ENCODE results near the gene MYL9. TPM values are rescaled to one million over a fixed set of nuclear protein-coding genes. Genes with fewer than 3 reads are reported as not detected.

Gene MYL9
- total and polyA plus RNA-seq, 10 of the 15 experiments (the other 5 are each of a cell fraction or from before 2014, with no cell fraction given) = 0.28 to 1.7 (median 0.63) TPM; not detected in 3

- no peak overlapping the region for H3K4me2 ChIP-seq (ENCODE audit: control insufficient read depth, insufficient read depth)
- peaks cover 4 to 13% of the 10 kb centered on the region in 2 experiments; a peak in 3 of 4 replicates for H3K36me3 ChIP-seq (ENCODE audit: control insufficient read depth in 2 of 2, insufficient read depth in 2 of 2, low read length in 1 of 2)
- H3K4me3 ChIP-seq = no peak overlapping the region
- no peak for ATAC-seq
- peaks cover 5% of the 10 kb centered on the region; the same call in 1 of the 2 replicates for H3K4me1 ChIP-seq (ENCODE audit: control insufficient read depth, insufficient read depth, low read length)
- ChIA-PET CTCF (interaction anchor here (0.6 kb wide), 1 partner anchor 373 kb away, joined by 3 read pairs; no protein-coding TSS in a partner anchor), SMC1A (ENCODE audit: uncharacterized antibody, unreplicated experiment) (no interaction called here), POLR2A (no interaction called here), RAD21 (ENCODE audit: unreplicated experiment) (no interaction called here)
- no peak for FAIRE-seq
- H3K9ac ChIP-seq (ENCODE audit: control insufficient read depth, insufficient read depth, low read length) = no peak overlapping the region
- DNase-seq (ENCODE audit: low read depth, low spot score) = no peak
- in situ Hi-C loops (cut with MboI) = no loop called here
- intact Hi-C loops (cut with micrococcal nuclease; ENCODE audit: unreplicated experiment) = no loop called here
- 82% methylated on average over 12 of the region's 14 CpGs for WGBS (ENCODE audit: insufficient coverage, insufficient replicate concordance, low lambda C conversion rate, missing lambda C conversion rate)
- no peak overlapping the region for H3K27ac ChIP-seq (ENCODE audit: control insufficient read depth, insufficient read depth)
- no peak overlapping the region for H2AFZ ChIP-seq (ENCODE audit: control insufficient read depth, low read depth, low read length)
- H4K20me1 ChIP-seq (ENCODE audit: control insufficient read depth, insufficient read depth) = no peaks in the 10 kb centered on the region
- H3K27me3 ChIP-seq (replicated peaks in 1 of 2; ENCODE audit: control insufficient read depth in 2 of 2, insufficient read depth in 2 of 2, low read length in 1 of 2) = no peaks in the 10 kb centered on the region
- H3K79me2 ChIP-seq (ENCODE audit: control insufficient read depth, insufficient read depth, low read length) = no peaks in the 10 kb centered on the region
- 0 out of 2 replicates have a peak, but pooled peaks have one; percentile 28 for TF ChIP-seq POLR2A (IDR thresholded peaks at IDR 0.05; ENCODE audit: low read depth, low read length)
- TF ChIP-seq CHD2 (IDR thresholded peaks at IDR 0.05; ENCODE audit: borderline replicate concordance, low read depth, low read length) = no peak
- TF ChIP-seq BCL3 (IDR thresholded peaks at IDR 0.05; ENCODE audit: borderline replicate concordance, insufficient read depth, low read depth, low read length, poor library complexity, severe bottlenecking) = peak; percentile 16
- no TSS peak for BruUV-seq (replicated peaks)
- H3K9me3 ChIP-seq (replicated peaks; ENCODE audit: control insufficient read depth, insufficient read depth, low read length) = no peaks in the 10 kb centered on the region
These were observed 12.4 kb upstream of the MYL9 start for GRCh38 chr20:36528875-36529417.

- TF ChIP-seq SIN3A (IDR thresholded peaks at IDR 0.05; ENCODE audit: low read depth, low read length) (no peak), REST (IDR thresholded peaks at IDR 0.05; ENCODE audit: low read depth, low read length) (no peak), MYB (IDR thresholded peaks at IDR 0.05; ENCODE audit: borderline replicate concordance, low read depth, low read length) (no peak), ZNF274 (IDR thresholded peaks at IDR 0.05; ENCODE audit: insufficient read depth, insufficient read length) (no peak), RCOR1 (conservative IDR thresholded peaks at IDR 0.05; ENCODE audit: low read depth, low read length) (no peak), TAF1 (IDR thresholded peaks at IDR 0.05; ENCODE audit: borderline replicate concordance, low read depth, low read length) (no peak), SUPT20H (IDR thresholded peaks at IDR 0.05; ENCODE audit: borderline replicate concordance, control insufficient read depth, low read depth, low read length) (no peak), IRF5 (IDR thresholded peaks at IDR 0.05; ENCODE audit: borderline replicate concordance) (no peak)
- DNase-seq (ENCODE audit: low read depth, low spot score) = no peak
- ChIA-PET CTCF (no interaction called here), POLR2A (no interaction called here), SMC1A (ENCODE audit: uncharacterized antibody, unreplicated experiment) (no interaction called here), RAD21 (ENCODE audit: unreplicated experiment) (no interaction called here)
- no peak for ATAC-seq
- no TSS peak for BruUV-seq (replicated peaks)
- Histone ChIP-seq H3K9ac (ENCODE audit: control insufficient read depth, insufficient read depth, low read length) (no peak overlapping the region), H3K79me2 (ENCODE audit: control insufficient read depth, insufficient read depth, low read length) (no peaks in the 10 kb centered on the region), H3K27me3 (replicated peaks in 1 of 2; ENCODE audit: control insufficient read depth in 2 of 2, insufficient read depth in 2 of 2, low read length in 1 of 2) (no peaks in the 10 kb centered on the region), H3K9me3 (replicated peaks; ENCODE audit: control insufficient read depth, insufficient read depth, low read length) (no peaks in the 10 kb centered on the region), H4K20me1 (ENCODE audit: control insufficient read depth, insufficient read depth) (no peaks in the 10 kb centered on the region), H3K36me3 (ENCODE audit: control insufficient read depth in 2 of 2, insufficient read depth in 2 of 2, low read length in 1 of 2) (peaks cover 0 to under 1% of the 10 kb centered on the region in 2 experiments; a peak in 3 of 4 replicates), H3K4me2 (ENCODE audit: control insufficient read depth, insufficient read depth) (no peak overlapping the region), H3K4me3 (no peak overlapping the region), H2AFZ (ENCODE audit: control insufficient read depth, low read depth, low read length) (no peak overlapping the region), H3K27ac (ENCODE audit: control insufficient read depth, insufficient read depth) (no peak overlapping the region), H3K4me1 (ENCODE audit: control insufficient read depth, insufficient read depth, low read length) (peaks cover 5% of the 10 kb centered on the region; the same call in 1 of the 2 replicates)
- FAIRE-seq = no peak
- in situ Hi-C loops (cut with MboI) = no loop called here
- WGBS (ENCODE audit: insufficient coverage, insufficient replicate concordance, low lambda C conversion rate, missing lambda C conversion rate) = 64% methylated on average over 8 of the region's 10 CpGs
- intact Hi-C loops (cut with micrococcal nuclease; ENCODE audit: unreplicated experiment) = no loop called here
These were observed 8.9 kb upstream of the MYL9 start for GRCh38 chr20:36532388-36532787.

All from GM12878 (cell line).